A673 (cell line): ENCODE data around the gene SLC35E3.

Experiments
- EZH2 ChIP-seq: fragments of 200-600 bp; sonication (generic); IDR thresholded peaks from 2 replicates; pipeline ENCODE4 v1.6.1; 2017; ENCODE audit warnings: borderline replicate concordance, low read depth, mild to moderate bottlenecking, mixed read lengths, antibody characterized with exemption, low read length; ENCODE audit not compliant: poor library complexity, severe bottlenecking
- TF ChIP-seq, protein P1 (sequence below): fragments of 300-800, 200-600 bp; sonication (generic); conservative IDR thresholded peaks from 2 replicates; pipeline ENCODE4 v1.5.1; 2017; ENCODE audit warnings: low read depth, mild to moderate bottlenecking, antibody characterized with exemption, low read length, moderate library complexity, mixed read lengths

DNA sequence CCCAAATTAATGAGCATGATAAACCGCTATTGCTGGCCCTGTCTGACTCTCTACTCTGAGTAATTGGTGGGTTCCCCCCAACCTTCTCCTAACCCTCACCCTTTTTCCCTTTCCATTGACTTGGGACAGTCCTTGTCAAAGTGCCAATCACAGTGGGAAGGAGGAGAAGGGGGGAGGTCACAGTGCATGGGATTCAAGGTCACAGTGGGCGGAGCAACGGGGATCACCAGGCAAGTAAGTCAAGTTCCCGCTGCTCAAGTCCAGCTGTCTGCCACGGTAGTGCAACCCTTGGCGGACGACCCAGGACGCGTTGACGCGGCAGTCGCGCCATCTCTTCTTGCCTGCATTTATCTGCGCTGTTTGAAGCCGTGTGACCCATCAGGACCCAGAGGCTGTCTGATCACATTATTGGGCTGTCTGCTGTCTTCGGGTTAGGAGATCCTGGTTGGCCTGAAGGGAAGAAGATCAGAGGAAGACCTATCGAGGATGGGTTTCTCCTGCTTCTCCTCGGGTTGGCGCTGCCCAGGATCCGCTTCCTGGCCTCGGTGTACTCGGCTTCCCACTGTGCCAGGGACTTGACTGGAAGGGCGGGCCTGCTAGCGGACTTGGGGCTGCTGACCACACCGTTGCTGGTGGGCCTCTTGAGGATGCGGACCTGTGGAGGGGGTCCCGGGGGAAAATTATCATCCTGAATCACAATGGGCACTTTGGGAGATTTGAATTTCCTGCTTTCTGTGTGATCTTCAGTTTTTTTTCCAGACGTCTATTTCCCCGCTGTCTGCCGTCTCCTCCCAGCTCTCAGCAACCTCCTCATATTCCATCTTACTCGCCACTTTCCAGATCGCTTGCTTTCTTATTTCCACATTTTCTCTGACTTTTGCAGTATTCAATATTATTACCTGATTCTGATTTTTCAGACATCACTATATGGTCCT is 58.9 kb downstream of the SLC35E3 start:
- TF ChIP-seq, protein P1, sequence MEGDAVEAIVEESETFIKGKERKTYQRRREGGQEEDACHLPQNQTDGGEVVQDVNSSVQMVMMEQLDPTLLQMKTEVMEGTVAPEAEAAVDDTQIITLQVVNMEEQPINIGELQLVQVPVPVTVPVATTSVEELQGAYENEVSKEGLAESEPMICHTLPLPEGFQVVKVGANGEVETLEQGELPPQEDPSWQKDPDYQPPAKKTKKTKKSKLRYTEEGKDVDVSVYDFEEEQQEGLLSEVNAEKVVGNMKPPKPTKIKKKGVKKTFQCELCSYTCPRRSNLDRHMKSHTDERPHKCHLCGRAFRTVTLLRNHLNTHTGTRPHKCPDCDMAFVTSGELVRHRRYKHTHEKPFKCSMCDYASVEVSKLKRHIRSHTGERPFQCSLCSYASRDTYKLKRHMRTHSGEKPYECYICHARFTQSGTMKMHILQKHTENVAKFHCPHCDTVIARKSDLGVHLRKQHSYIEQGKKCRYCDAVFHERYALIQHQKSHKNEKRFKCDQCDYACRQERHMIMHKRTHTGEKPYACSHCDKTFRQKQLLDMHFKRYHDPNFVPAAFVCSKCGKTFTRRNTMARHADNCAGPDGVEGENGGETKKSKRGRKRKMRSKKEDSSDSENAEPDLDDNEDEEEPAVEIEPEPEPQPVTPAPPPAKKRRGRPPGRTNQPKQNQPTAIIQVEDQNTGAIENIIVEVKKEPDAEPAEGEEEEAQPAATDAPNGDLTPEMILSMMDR: no peak
- no peak for TF ChIP-seq EZH2
